DMS153 (cell line): ENCODE results near the gene WASF2.
A peak's percentile ranks its signal among the peaks of the same experiment; 100 is the strongest.
"Not testable (repeated sequence)": the region's sequence is repeated elsewhere in the genome, so short reads cannot be mapped to it uniquely, and the experiment has no call there.

Experiments used
- DNase-seq: peaks from one replicate; lab custom pipeline; 2025; lab: John Stamatoyannopoulos, UW

The WASF2 gene

GRCh38 chr1:27451343-27451742, 38.6 kb downstream of the WASF2 start:
- no peak for DNase-seq

GRCh38 chr1:27448982-27449381, 41.0 kb downstream of the WASF2 start:
- DNase-seq = no peak

- no peak for DNase-seq
Observed at GRCh38 chr1:27447883-27448282, 42.1 kb downstream of the WASF2 start.

- no peak for DNase-seq
Observed at GRCh38 chr1:27447399-27447798, 42.6 kb downstream of the WASF2 start.

GRCh38 chr1:27446496-27447020, 43.4 kb downstream of the WASF2 start:
- no peak for DNase-seq

- no peak for DNase-seq
Observed at GRCh38 chr1:27445177-27445936, 44.6 kb downstream of the WASF2 start.

GRCh38 chr1:27444632-27445031, 45.3 kb downstream of the WASF2 start:
- no peak for DNase-seq

GRCh38 chr1:27439150-27439549, 50.8 kb downstream of the WASF2 start:
- DNase-seq = no peak

GRCh38 chr1:27438621-27439061, 51.3 kb downstream of the WASF2 start:
- DNase-seq = no peak

GRCh38 chr1:27436204-27437159, 53.5 kb downstream of the WASF2 start:
- peak; percentile 78 for DNase-seq

GRCh38 chr1:27435566-27436203, 54.3 kb downstream of the WASF2 start:
- DNase-seq = no peak

GRCh38 chr1:27433706-27434105, 56.3 kb downstream of the WASF2 start:
- no peak for DNase-seq

GRCh38 chr1:27432725-27433124, 57.2 kb downstream of the WASF2 start:
- not testable (repeated sequence) for DNase-seq

- DNase-seq = no peak
Observed at GRCh38 chr1:27431601-27431940, 58.4 kb downstream of the WASF2 start.

- no peak for DNase-seq
Observed at GRCh38 chr1:27430903-27431600, 58.9 kb downstream of the WASF2 start.

GRCh38 chr1:27429029-27429425, 60.9 kb downstream of the WASF2 start:
- DNase-seq = no peak

- no peak for DNase-seq
Observed at GRCh38 chr1:27428316-27429028, 61.5 kb downstream of the WASF2 start.

GRCh38 chr1:27427816-27428315, 62.1 kb downstream of the WASF2 start:
- DNase-seq = no peak

- DNase-seq = no peak
Observed at GRCh38 chr1:27427329-27427728, 62.6 kb downstream of the WASF2 start.

- DNase-seq = no peak
Observed at GRCh38 chr1:27423709-27424108, 66.3 kb downstream of the WASF2 start.
